Dendritic cell treated with granulocyte-macrophage colony-stimulating factor and Interleukin-4, amounts not matched to agents 40 ng/mL and 50 ng/mL, for 4 days (primary cell): ENCODE data around the gene CABLES1.
"Not testable (repeated sequence)": the region's sequence is repeated elsewhere in the genome, so short reads cannot be mapped to it uniquely, and the experiment has no call there.

Source experiments
- H3K27ac Mint-ChIP-seq: one replicate; pipeline ENCODE4 v1.8.0; 2022; ENCODE audit warnings: mild to moderate bottlenecking, mixed read lengths
- H3K27me3 Mint-ChIP-seq: one replicate; pipeline ENCODE4 v1.8.0; 2022; ENCODE audit warnings: mild to moderate bottlenecking, mixed read lengths
- H3K36me3 Mint-ChIP-seq: one replicate; pipeline ENCODE4 v1.8.0; 2022; ENCODE audit warnings: low read depth, mixed read lengths
- H3K4me1 Mint-ChIP-seq: one replicate; pipeline ENCODE4 v1.8.0; 2022; ENCODE audit warnings: low read depth, mixed read lengths
- H3K4me3 Mint-ChIP-seq: one replicate; pipeline ENCODE4 v1.8.0; 2022; ENCODE audit warnings: mild to moderate bottlenecking, moderate library complexity, mixed read lengths
- H3K9me3 Mint-ChIP-seq: one replicate; pipeline ENCODE4 v1.8.0; 2022; ENCODE audit warnings: mixed read lengths
- intact Hi-C: fragments of 100-400 bp; cut with micrococcal nuclease; formaldehyde crosslinking; loops from one replicate; pipeline ENCODE4 v1.15.0; 2022

The CABLES1 gene

DNA sequence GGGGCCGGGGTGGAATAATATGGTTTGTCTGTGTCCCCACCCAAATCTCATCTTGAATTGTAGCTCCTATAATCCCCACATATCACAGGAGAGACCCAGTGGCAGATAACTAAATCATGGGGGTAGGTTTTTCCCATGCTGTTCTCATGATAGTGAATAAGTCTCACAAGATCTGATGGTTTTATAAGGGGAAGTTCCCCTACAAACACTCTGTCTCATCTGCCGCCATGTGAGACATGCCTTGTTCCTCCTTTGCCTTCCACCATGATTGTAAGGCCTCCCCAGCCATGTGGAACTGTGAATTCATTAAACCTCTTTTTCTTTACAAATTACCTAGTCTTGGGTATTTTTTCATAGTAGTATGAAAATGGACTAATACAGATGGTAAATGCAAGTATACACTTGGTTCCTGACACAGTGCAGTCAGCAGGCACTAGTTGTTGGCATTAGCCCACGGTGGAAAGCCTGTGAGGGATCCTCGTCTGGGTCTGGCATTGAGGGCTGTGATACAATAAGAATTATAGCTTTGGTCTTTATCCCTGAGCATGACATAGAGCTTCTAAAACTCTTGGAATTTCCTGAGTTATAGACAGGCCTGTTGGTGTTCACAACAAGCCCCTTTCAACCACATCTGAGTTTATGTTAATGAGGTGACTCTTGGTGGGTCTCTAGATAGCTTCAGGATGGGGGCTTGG is 135.8 kb downstream of the CABLES1 start:
- Mint-ChIP-seq H3K9me3 (peaks cover 13% of the 10 kb centered on the region), H3K36me3 (peaks cover 6% of the 10 kb centered on the region), H3K4me3 (no peak overlapping the region), H3K27me3 (no peaks in the 10 kb centered on the region), H3K4me1 (peaks cover 8% of the 10 kb centered on the region), H3K27ac (no peak overlapping the region)
- intact Hi-C loops: no loop called here

DNA sequence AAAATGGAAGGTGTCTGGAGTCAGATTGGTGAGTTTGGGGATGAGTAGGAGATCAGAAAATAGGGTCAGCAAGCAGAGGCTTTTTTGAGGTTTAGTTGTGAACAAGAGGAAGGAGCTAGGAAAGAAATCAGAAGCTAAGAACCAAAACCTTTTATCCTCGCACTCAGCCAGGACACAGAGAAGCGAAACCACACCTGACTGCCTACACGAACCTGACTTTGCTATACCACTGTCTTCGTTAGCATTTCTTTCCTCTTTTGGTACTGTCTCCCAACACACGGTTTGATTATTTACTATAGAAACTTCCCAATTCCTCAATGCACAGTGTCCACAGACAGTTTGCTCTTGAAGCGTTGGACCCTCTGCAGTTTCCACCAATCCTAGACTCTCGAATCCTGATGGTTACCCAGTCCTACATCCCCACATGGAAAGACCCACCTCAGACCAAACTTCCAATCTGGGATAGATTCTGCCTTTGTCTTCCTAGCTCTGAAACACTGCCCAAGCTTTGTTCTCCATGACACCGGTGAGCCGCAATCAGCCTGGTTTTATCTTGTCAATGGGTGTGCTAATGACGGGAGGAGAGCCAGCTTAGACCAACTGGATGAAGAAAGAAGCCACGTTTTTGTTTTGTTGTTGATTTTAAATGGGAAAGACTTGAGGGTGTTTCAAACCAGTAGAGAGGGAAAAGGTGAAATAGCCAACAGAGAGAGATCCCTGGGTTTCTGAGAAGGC is 137.4 kb downstream of the CABLES1 start:
- Mint-ChIP-seq H3K27me3 (no peaks in the 10 kb centered on the region), H3K36me3 (peaks cover 6% of the 10 kb centered on the region), H3K9me3 (peaks cover 25% of the 10 kb centered on the region), H3K4me1 (peaks cover 8% of the 10 kb centered on the region), H3K4me3 (no peak overlapping the region), H3K27ac (no peak overlapping the region)
- intact Hi-C loops: no loop called here

DNA sequence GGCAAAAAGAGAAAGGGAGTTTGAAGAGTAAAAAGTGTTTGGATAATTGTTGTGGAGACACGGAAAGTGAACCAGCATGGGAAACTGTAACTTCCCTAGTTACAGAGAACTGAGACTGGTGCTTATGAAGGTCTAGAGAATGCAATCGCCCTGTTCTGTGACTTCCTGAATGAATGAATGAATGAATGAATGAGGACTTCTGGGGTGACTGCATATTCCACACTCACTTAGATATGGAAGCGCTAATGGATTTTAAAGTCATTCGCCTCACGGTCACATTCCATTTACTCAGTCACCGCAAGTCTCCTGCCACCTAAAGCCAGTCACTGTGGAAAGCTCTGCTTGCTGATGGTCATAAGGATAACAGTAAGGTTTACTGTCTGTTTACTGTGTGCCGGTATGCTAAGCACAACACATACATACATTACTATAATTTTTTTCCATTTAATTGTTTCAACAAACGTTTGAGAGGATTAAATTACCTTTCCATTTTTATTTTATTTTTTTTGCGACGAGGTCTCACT is 138.2 kb downstream of the CABLES1 start:
- peaks cover 29% of the 10 kb centered on the region for H3K9me3 Mint-ChIP-seq
- H3K27ac Mint-ChIP-seq: no peak overlapping the region
- H3K4me1 Mint-ChIP-seq: peaks cover 8% of the 10 kb centered on the region
- no peak overlapping the region for H3K4me3 Mint-ChIP-seq
- H3K27me3 Mint-ChIP-seq: no peaks in the 10 kb centered on the region
- intact Hi-C loops: no loop called here
- peaks cover 6% of the 10 kb centered on the region for H3K36me3 Mint-ChIP-seq

DNA sequence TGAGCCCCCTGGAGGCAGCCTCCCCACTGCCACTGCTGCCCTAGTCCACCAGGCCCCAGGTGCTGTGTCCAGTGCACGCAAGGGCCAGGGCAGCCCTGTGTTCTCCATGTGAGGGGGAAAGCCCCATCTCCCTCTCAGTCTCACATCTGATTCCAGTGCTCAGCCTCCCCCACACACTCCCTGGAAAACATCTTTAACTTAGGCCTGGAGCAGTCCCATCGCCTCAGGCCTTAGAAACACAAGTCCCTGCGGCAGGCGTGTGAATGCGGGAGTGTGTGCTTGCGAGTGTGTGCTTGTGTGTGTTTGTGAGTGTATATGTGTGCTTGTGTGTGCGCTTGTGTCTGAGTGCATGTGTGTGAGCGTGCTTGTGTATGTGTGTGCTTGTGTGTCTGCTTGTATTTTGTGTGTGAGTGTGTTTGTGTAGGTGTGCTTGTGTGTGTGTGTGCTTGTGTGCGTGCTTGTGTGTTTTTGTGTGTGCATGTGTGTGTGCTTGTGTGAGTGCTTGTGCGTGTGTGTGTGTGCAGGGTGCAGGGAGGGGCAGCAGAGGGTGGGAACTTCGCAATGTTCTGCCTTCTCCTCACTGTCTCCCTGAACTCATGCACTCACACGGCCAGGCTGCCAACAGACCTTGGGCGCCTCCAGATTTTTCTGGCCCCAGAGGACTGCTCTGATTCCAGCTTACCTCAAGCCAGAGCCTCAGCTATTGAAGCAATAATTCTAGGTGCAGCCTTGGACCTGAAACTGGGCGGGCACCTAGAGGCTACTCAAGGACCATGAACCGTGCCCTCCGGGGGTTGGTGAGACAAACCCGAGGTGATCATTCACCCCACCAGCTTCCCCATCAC is 139.6 kb downstream of the CABLES1 start:
- no peak overlapping the region for H3K27ac Mint-ChIP-seq
- H3K4me1 Mint-ChIP-seq: peaks cover 8% of the 10 kb centered on the region
- H3K4me3 Mint-ChIP-seq: no peak overlapping the region
- H3K36me3 Mint-ChIP-seq: peaks cover under 1% of the 10 kb centered on the region
- intact Hi-C loops: no loop called here
- H3K27me3 Mint-ChIP-seq: no peaks in the 10 kb centered on the region
- H3K9me3 Mint-ChIP-seq: peaks cover 19% of the 10 kb centered on the region

GRCh38 chr18:23276451-23276850 is 141.2 kb downstream of the CABLES1 start:
- no peak overlapping the region for H3K4me3 Mint-ChIP-seq
- H3K36me3 Mint-ChIP-seq: no peaks in the 10 kb centered on the region
- intact Hi-C loops: no loop called here
- H3K9me3 Mint-ChIP-seq: peaks cover 17% of the 10 kb centered on the region
- no peak overlapping the region for H3K27ac Mint-ChIP-seq
- H3K4me1 Mint-ChIP-seq: peaks cover 8% of the 10 kb centered on the region
- H3K27me3 Mint-ChIP-seq: no peaks in the 10 kb centered on the region

DNA sequence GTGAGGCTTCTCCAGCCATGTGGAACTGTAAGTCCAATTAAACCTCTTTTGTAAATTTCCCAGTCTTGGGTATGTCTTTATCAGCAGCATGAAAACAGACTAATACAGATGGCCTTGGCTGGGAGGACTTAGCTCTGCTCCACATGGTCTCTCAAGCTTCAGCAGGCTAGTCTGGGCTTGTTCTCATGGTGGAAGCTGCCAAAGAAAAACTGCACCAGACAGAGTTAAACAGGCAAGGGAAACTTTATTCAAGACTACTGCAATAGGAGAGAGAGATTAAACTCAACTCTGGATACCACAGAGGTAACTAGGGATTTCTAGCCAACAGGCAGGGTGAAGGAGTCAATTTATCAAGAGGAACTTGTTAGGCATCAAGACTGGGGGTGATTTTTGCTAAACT is 142.1 kb downstream of the CABLES1 start:
- Mint-ChIP-seq H3K9me3 (peaks cover 17% of the 10 kb centered on the region), H3K27me3 (no peaks in the 10 kb centered on the region), H3K4me1 (peaks cover 8% of the 10 kb centered on the region), H3K27ac (no peak overlapping the region), H3K4me3 (no peak overlapping the region), H3K36me3 (no peaks in the 10 kb centered on the region)
- intact Hi-C loops: no loop called here

GRCh38 chr18:23279931-23280330 is 144.6 kb downstream of the CABLES1 start:
- intact Hi-C loops: no loop called here
- H3K4me3 Mint-ChIP-seq: no peak overlapping the region

GRCh38 chr18:23280844-23281243 is 145.6 kb downstream of the CABLES1 start:
- Mint-ChIP-seq H3K27me3 (no peaks in the 10 kb centered on the region), H3K27ac (no peak overlapping the region), H3K36me3 (no peaks in the 10 kb centered on the region), H3K4me1 (no peaks in the 10 kb centered on the region), H3K4me3 (no peak overlapping the region), H3K9me3 (peaks cover 17% of the 10 kb centered on the region)
- intact Hi-C loops: no loop called here

More at GRCh38 chr18:23279931-23280330, 144.6 kb downstream of the CABLES1 start:
- H3K4me1 Mint-ChIP-seq: no peaks in the 10 kb centered on the region
- no peaks in the 10 kb centered on the region for H3K36me3 Mint-ChIP-seq
- no peaks in the 10 kb centered on the region for H3K27me3 Mint-ChIP-seq
- H3K9me3 Mint-ChIP-seq: peaks cover 17% of the 10 kb centered on the region
- no peak overlapping the region for H3K27ac Mint-ChIP-seq

DNA sequence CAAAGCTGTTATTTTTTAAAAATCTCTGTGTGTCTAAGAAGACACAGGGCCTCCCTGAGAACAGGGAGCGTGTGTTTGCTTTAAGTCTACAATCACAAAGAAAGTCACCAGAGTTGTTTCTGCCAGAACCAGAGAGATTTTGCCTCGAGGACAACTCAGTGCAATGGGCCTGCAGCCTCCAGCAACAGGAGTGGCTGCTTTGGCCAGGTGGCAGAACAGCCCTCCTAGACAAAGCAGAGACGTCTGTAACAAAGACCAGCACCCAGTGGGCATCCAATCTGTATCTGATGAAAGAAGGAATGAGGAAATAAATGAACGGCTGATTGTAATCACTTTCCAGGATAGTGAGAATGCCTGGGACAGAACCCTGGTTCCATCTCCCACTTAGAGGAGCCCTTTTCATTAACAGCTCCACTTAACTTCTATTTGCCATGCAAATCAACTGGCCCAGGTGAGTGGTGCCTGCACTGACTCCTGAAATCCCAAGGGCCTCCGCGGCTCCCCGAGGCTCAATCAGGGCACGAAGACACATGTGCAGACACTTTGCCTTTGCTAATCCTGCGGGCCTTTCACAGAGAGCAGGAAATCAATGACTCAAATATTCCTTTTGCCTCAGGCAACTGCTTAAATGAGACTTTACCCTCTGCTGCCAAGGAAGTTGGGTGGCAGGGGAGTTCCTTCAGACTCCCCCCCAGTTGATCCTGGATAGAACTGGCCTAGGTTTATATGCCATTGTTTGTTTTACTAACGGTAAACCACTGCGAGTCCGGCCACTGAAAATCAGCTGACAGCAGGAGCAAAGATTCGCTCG is 146.5 kb downstream of the CABLES1 start:
- intact Hi-C loops: no loop called here
- no peak overlapping the region for H3K4me3 Mint-ChIP-seq
- H3K36me3 Mint-ChIP-seq: no peaks in the 10 kb centered on the region
- H3K27ac Mint-ChIP-seq: no peak overlapping the region
- no peaks in the 10 kb centered on the region for H3K27me3 Mint-ChIP-seq
- peaks cover 13% of the 10 kb centered on the region for H3K9me3 Mint-ChIP-seq
- no peaks in the 10 kb centered on the region for H3K4me1 Mint-ChIP-seq

GRCh38 chr18:23282437-23282781 is 147.1 kb downstream of the CABLES1 start:
- Mint-ChIP-seq H3K4me3 (no peak overlapping the region), H3K4me1 (no peaks in the 10 kb centered on the region)
- intact Hi-C loops: no loop called here

DNA sequence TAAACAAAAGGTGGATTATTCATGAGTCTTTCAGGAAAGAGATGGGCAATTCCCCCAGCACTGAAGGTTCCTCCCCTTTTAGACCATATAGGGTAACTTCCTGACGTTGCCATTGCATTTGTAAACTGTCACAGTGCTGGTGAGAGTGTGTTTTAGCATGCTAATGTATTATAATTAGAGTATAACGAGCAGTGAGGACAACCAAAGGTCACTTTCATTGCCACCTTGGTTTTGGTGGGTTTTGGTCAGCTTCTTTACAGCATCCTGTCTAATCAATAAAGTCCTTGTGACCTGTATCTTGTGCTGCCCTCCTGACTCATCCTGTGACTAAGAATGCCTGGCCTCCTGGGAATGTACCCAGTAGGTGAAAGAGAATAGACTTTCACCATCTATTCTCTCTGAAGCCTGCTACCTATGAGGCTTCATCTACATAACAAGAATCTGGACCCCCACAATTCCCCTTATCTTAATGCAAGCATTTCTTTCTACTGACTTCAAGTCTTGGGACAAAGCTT is 148.7 kb downstream of the CABLES1 start:
- H3K27ac Mint-ChIP-seq: no peak overlapping the region
- no peak overlapping the region for H3K4me3 Mint-ChIP-seq
- H3K4me1 Mint-ChIP-seq: no peaks in the 10 kb centered on the region
- no peaks in the 10 kb centered on the region for H3K27me3 Mint-ChIP-seq
- H3K36me3 Mint-ChIP-seq: no peaks in the 10 kb centered on the region
- no peaks in the 10 kb centered on the region for H3K9me3 Mint-ChIP-seq
- intact Hi-C loops: no loop called here

More at GRCh38 chr18:23282437-23282781, 147.1 kb downstream of the CABLES1 start:
- Mint-ChIP-seq H3K27ac (no peak overlapping the region), H3K27me3 (no peaks in the 10 kb centered on the region), H3K36me3 (no peaks in the 10 kb centered on the region), H3K9me3 (peaks cover 7% of the 10 kb centered on the region)

DNA sequence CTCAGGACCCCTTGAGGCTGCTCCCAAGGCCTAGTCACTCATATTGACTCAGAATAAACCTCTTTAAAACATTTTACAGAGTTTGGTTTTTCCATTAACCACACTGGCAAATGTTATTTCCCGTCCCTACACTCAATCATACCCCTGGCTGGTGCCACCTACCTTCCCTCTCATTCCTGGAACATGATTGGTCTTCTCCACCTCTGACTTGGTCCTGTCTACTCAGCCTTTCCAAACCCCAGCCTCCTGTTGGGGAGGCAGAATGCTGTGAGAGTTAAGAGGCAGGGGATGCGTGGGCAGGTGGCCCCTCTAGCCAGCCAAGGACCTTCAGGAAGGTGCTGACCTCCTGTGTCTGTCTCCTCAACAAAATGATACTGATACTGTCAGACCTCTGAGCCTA is 149.3 kb downstream of the CABLES1 start:
- Mint-ChIP-seq H3K9me3 (no peaks in the 10 kb centered on the region), H3K36me3 (no peaks in the 10 kb centered on the region), H3K27ac (no peak overlapping the region), H3K4me1 (no peaks in the 10 kb centered on the region), H3K4me3 (no peak overlapping the region), H3K27me3 (no peaks in the 10 kb centered on the region)
- intact Hi-C loops: no loop called here

GRCh38 chr18:23285581-23285980 is 150.3 kb downstream of the CABLES1 start:
- H3K9me3 Mint-ChIP-seq, H3K27ac Mint-ChIP-seq, H3K36me3 Mint-ChIP-seq, H3K27me3 Mint-ChIP-seq, H3K4me3 Mint-ChIP-seq, intact Hi-C loops, H3K4me1 Mint-ChIP-seq: not testable (repeated sequence)
